Choroid plexus epithelial cell (primary cell): Measurements from ENCODE around the gene RNU6-9.

ENCODE experiments used
- DNase-seq: peaks from one replicate; pipeline ENCODE4 v3.0.0-alpha.2; 2010; ENCODE audit warnings: low read depth
- H3K4me3 ChIP-seq: 2 replicates; pipeline ENCODE4 v1.5.1; 2011; ENCODE audit warnings: low read depth, mild to moderate bottlenecking, control low read depth, low read length, moderate library complexity
- TF ChIP-seq, protein P1 (sequence below): conservative IDR thresholded peaks from 2 replicates; pipeline ENCODE4 v1.5.1; 2011; ENCODE audit warnings: low read depth, mild to moderate bottlenecking, control low read depth, inconsistent platforms, low read length, moderate library complexity

The RNU6-9 gene

DNA sequence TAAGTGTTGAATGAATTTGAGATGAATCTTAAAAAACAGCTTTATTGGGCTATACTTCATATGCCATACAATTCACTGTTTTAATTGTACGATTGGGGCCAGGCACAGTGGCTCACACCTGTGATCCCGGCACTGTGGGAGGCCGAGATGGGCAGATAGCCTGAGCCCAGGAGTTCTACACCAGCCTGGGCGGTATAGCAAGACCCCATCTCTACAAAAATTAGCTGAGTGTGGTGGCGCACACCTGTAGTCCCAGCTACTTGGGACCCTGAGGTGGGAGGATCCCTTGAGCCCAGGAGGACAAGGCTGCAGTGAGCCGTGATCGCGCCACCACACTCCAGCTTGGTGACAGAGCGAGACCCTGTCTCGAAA lies 42.9 kb downstream of the RNU6-9 start:
- TF ChIP-seq, protein P1, sequence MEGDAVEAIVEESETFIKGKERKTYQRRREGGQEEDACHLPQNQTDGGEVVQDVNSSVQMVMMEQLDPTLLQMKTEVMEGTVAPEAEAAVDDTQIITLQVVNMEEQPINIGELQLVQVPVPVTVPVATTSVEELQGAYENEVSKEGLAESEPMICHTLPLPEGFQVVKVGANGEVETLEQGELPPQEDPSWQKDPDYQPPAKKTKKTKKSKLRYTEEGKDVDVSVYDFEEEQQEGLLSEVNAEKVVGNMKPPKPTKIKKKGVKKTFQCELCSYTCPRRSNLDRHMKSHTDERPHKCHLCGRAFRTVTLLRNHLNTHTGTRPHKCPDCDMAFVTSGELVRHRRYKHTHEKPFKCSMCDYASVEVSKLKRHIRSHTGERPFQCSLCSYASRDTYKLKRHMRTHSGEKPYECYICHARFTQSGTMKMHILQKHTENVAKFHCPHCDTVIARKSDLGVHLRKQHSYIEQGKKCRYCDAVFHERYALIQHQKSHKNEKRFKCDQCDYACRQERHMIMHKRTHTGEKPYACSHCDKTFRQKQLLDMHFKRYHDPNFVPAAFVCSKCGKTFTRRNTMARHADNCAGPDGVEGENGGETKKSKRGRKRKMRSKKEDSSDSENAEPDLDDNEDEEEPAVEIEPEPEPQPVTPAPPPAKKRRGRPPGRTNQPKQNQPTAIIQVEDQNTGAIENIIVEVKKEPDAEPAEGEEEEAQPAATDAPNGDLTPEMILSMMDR, result no peak
- H3K4me3 ChIP-seq, result no peak overlapping the region
- DNase-seq, result no peak

DNA sequence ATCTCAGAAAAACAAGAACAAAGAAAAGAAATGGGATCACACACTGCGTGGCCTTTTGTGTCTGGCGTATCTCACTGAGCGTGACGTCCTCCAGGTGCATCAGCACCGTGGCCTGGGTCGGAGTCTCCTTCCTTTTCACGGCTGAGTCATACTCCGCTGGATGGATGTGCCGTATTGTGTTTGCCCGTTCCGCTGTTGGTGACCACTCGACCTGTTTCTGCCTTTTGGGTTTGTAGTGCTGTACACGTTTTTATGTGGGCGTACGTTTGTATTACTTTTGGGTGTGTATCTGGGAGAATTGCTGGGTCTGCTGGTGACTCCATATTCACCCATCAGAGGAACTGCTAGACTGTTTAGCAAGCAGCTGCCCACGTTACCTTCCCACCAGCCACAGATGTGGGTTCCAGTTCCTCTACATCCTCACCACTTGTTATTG lies 44.0 kb downstream of the RNU6-9 start:
- TF ChIP-seq, protein P1, result no peak
- no peak for DNase-seq
- H3K4me3 ChIP-seq, result no peak overlapping the region

DNA sequence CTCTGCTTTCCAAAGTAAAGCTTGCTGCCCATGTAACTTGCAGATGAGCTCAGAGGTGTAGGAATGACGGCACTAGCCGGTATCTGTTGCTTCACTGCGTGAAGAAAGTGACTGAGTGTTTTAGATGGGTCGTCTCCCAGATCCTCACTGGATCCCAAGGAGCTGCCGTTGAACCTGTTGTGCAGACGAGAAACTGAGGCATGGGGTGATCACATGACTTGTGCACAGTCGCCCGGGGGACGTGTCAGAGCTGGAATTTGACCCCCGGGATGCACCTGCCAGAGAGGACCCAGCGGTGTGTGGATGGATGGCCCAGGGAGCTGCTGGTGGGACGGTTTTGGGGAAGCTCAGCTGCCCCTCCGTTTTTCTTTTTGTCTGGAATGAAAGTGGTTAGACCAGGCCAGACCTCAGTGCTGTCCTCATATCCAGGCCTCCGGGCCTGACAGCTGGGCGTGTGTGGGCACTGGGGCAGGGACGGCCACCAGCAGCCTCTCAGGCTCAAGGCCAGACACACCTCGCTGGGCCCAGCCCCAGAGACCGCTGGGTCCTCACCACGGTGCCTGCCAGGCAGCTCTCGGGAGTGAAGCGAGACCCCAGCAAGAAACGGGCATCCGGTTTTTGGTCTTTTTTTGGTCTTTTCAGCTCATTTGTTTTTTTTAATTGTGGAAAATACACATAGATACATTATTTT lies 45.1 kb downstream of the RNU6-9 start:
- TF ChIP-seq, protein P1, result no peak
- DNase-seq, result no peak

DNA sequence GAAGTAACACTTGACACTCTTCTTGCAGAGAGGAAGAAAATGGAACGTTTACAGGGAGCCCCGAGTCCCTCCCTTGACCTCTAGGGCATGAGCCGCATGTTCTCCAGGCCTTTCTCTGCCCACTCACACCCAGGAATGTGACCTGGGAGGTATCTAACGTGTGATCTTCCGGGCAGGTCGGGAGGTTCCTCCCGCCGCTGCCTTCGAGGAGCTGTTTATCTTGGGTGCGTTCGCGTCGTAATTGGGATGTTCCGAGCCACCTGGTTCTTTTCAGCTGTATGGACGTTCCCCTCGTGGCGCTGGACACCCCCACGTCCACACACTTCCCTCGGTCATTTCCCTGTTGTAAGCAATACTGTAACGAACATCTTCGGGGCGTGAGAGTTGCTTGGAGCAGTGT lies 46.2 kb downstream of the RNU6-9 start:
- TF ChIP-seq, protein P1, result no peak
- H3K4me3 ChIP-seq, result no peak overlapping the region
- DNase-seq, result no peak

More for the DNA sequence above, 45.1 kb downstream of the RNU6-9 start:
- no peak overlapping the region for H3K4me3 ChIP-seq

DNA sequence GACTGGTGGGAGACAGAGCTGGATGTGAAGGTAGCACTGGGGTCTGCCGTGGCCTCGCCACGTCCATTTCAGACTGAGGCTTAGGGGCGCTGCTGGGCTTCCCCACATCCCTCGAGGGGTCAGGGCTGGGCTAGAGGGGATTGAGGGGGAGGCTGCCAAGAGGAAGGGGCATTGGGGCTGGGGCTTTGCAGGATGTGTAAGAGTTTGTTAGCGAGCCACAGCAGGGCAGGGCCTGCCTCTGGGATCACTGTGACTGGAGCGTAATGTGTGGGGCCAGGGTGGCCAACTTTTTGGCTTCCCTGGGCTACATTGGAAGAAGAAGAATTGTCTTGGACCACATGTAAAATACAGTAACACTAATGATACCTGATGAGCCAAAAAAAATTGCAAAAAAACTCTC lies 46.6 kb downstream of the RNU6-9 start:
- TF ChIP-seq, protein P1, result no peak
- DNase-seq, result no peak
- H3K4me3 ChIP-seq, result no peak overlapping the region

DNA sequence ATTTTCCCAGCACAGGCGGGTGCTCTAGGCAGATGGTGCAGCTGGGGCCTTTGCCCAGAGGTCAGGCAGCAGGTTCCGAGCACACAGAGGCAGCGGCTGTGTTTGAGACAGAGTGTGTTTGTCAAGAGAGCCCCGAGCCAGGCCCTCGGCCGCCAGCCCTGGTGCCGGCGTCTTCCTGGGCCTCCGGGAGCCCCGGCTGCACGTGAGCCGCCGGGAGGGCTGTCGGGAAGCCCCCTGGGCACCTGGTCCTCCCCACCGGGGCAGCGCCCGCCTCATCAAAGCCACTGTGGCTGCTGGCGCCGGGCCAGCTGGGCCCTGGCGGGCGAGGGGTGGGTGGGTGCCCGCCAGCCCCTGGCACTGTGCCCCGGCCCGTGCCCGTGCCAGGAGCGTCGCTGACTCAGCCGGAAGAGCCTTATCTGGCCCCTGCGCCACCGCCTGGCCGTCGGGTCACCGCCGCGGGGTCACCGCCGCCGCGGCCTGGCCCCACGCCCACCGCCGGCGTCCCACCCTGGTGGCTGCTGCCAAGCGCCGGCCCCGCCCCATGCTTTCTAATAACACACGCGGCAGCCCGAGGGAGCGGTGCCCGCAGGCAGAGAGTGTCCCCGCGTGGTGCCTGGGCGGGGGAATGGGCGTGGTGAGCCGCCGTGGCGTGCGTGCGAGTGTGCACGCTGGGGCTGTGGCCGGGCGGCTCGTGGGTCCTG lies 47.5 kb downstream of the RNU6-9 start:
- TF ChIP-seq, protein P1, result no peak
- DNase-seq, result peak; percentile 57
- H3K4me3 ChIP-seq, result no peak overlapping the region
